ENCODE measurements around the gene TMEM200A. TPM values are rescaled to one million over a fixed set of nuclear protein-coding genes. Genes with fewer than 3 reads are reported as not detected.

Gene TMEM200A
- total and polyA plus RNA-seq, 10 of the 15 experiments (the other 5 are each of a cell fraction or from before 2014, with no cell fraction given): 5.5 to 12.4 (median 9.6) TPM

- TF ChIP-seq ATF7 (IDR thresholded peaks at IDR 0.05; ENCODE audit: low read depth): no peak
- TF ChIP-seq RUNX3 (IDR thresholded peaks at IDR 0.05; ENCODE audit: low read length): no peak
- TF ChIP-seq BMI1 (IDR thresholded peaks at IDR 0.05; ENCODE audit: borderline replicate concordance): no peak
- TF ChIP-seq JUND (IDR thresholded peaks at IDR 0.05; ENCODE audit: low read depth, low read length): no peak
- no peak for TF ChIP-seq CHD2 (IDR thresholded peaks at IDR 0.05; ENCODE audit: borderline replicate concordance, low read depth, low read length)
- TF ChIP-seq ZBTB4 (CRISPR knock-in tag; IDR thresholded peaks at IDR 0.05): no peak
Observed at GRCh38 chr6:130390890-130391289, 25.1 kb downstream of the TMEM200A start (continued).

DNA sequence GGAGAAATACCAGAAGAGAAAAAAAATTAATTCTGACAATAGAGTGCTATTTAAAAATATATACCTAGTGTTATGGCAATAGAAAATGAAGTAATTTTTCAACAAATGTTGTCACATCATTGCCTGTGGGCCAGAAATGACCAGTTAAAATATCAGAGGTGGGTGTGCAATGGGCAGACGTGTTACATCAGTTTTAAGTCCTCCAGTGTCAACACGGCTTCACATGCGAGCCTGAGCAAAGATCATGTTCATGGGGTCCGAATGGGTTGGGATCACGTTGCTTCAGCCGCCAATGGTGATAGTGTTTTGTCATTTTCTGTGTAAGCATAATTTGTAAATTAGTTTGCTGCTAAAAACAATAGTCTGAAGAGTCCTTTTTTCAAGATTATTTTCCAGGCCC is 27.5 kb downstream of the TMEM200A start:
- Histone ChIP-seq H3K4me1 (ENCODE audit: control insufficient read depth, insufficient read depth, low read length) (no peaks in the 10 kb centered on the region), H3K27me3 (replicated peaks in 1 of 2; ENCODE audit: control insufficient read depth in 2 of 2, insufficient read depth in 2 of 2, low read length in 1 of 2) (no peaks in the 10 kb centered on the region), H3K79me2 (ENCODE audit: control insufficient read depth, insufficient read depth, low read length) (no peaks in the 10 kb centered on the region), H3K27ac (ENCODE audit: control insufficient read depth, insufficient read depth) (no peak overlapping the region), H3K4me2 (ENCODE audit: control insufficient read depth, insufficient read depth) (no peak overlapping the region), H4K20me1 (ENCODE audit: control insufficient read depth, insufficient read depth) (no peaks in the 10 kb centered on the region), H2AFZ (ENCODE audit: control insufficient read depth, low read depth, low read length) (no peak overlapping the region), H3K9ac (ENCODE audit: control insufficient read depth, insufficient read depth, low read length) (no peak overlapping the region), H3K36me3 (ENCODE audit: control insufficient read depth in 2 of 2, insufficient read depth in 2 of 2, low read length in 1 of 2) (no peaks in the 10 kb centered on the region), H3K9me3 (replicated peaks; ENCODE audit: control insufficient read depth, insufficient read depth, low read length) (no peaks in the 10 kb centered on the region), H3K4me3 (no peak overlapping the region)
- ChIA-PET POLR2A (no interaction called here), RAD21 (ENCODE audit: unreplicated experiment) (interaction anchor here (1.1 to 2.0 kb wide), 3 partner anchors 11 to 275 kb away, joined by 3 to 10 read pairs (median 3); no protein-coding TSS in a partner anchor), SMC1A (ENCODE audit: uncharacterized antibody, unreplicated experiment) (interaction anchor here (0.9 to 5.0 kb wide), 2 partner anchors 11 to 19 kb away, joined by 3 to 36 read pairs; no protein-coding TSS in a partner anchor), CTCF (interaction anchor here (3.7 kb wide), 1 partner anchor 11 kb away, joined by 30 read pairs; no protein-coding TSS in a partner anchor)
- BruUV-seq (replicated peaks): no TSS peak
- ATAC-seq: no peak
- in situ Hi-C loops (cut with MboI): no loop called here
- 64% methylated on average over 6 of the region's 6 CpGs for WGBS (ENCODE audit: insufficient coverage, insufficient replicate concordance, low lambda C conversion rate, missing lambda C conversion rate)
- intact Hi-C loops (cut with micrococcal nuclease; ENCODE audit: unreplicated experiment): no loop called here
- no peak for DNase-seq (ENCODE audit: low read depth, low spot score)
- peak; percentile 31 for FAIRE-seq
- TF ChIP-seq BHLHE40 (IDR thresholded peaks at IDR 0.05; ENCODE audit: borderline replicate concordance in 1 of 2, low read depth in 2 of 2, low read length in 1 of 2): no peak
- TF ChIP-seq ETV6 (conservative IDR thresholded peaks at IDR 0.05 in 1 of 2, IDR thresholded peaks at IDR 0.05 in 1 of 2; ENCODE audit: borderline replicate concordance in 1 of 2, low read depth in 1 of 2): no peak
- no peak for TF ChIP-seq POLR2AphosphoS5 (IDR thresholded peaks at IDR 0.05; ENCODE audit: low read length)
- TF ChIP-seq, protein P1, sequence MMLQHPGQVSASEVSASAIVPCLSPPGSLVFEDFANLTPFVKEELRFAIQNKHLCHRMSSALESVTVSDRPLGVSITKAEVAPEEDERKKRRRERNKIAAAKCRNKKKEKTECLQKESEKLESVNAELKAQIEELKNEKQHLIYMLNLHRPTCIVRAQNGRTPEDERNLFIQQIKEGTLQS (IDR thresholded peaks at IDR 0.05; ENCODE audit: borderline replicate concordance, extremely low read depth, low read depth, low read length): no peak
- TF ChIP-seq NFXL1 (IDR thresholded peaks at IDR 0.05; ENCODE audit: borderline replicate concordance): no peak
- TF ChIP-seq POU2F2 (IDR thresholded peaks at IDR 0.05; ENCODE audit: borderline replicate concordance, low read depth, low read length): no peak
- no peak for TF ChIP-seq STAT1 (conservative IDR thresholded peaks at IDR 0.05)
- TF ChIP-seq MXI1 (IDR thresholded peaks at IDR 0.05; ENCODE audit: low read depth, low read length): no peak
- TF ChIP-seq ASH2L (IDR thresholded peaks at IDR 0.05; ENCODE audit: borderline replicate concordance, low read depth): no peak
- TF ChIP-seq CTCF (IDR thresholded peaks at IDR 0.05 in 2 of 3, conservative IDR thresholded peaks at IDR 0.05 in 1 of 3; ENCODE audit: control insufficient read depth in 2 of 3, extremely low read depth in 1 of 3, insufficient read depth in 1 of 3, low read depth in 3 of 3, low read length in 3 of 3): no peak
